Kidney glomerular epithelial cell (primary cell): Measurements from ENCODE around the gene CD151.

Source experiments
- DNase-seq: peaks from one replicate; lab custom pipeline; 2025; lab: John Stamatoyannopoulos, UW

The CD151 gene

DNA sequence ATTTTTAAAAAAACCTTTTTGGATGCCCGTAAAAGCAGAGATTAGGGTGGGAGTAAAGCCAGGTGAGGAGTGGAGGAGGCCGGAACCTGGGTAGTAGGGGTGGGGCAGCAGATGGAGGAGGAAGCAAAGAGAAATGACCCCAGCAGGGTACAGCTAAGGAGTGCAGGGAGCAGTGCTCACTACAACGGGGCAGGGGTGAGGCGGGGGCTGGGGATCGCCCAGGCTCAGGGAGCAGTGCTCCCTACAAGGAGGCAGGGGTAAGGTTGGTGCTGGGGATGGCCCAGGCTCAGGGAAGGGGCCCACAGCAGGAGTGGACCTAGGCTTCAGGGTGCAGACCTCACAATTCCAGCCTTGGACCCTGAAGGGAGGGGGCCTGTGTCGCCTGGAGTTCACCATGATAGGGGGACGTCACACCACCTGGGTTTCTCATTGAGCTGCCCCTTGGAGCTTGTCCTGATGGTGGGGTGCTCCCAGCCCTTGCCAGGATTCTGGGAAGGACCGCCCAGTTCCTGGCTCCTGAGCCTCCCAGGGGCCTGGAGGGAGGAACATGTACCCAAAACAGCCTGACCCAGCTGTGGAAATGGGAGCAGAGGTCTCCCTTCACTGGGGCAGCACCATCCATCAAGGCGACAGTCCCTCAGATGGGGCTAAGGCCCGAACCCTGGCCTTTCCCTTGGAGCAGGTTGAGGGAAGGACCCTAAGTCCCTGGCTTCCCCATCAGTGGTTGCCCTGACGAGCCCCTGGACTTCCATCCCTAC, 16.9 kb upstream of the CD151 start:
- no peak for DNase-seq

DNA sequence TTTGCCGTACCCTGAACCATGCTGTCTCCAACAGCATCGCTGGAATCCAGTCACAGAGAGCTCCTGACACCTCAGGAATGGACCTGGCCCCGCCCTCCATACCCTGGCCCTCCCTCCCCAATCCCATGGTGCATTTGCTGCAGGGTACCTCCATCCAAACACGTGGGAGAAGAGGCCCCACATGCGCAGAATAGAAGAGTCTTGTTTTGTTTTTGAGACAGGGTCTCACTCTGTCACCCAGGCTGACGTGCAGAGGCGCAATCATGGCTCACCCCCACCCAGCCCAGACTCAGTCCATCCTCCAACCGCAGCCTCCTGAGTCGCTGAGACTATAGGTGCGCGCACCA, 16.3 kb upstream of the CD151 start:
- no peak for DNase-seq

DNA sequence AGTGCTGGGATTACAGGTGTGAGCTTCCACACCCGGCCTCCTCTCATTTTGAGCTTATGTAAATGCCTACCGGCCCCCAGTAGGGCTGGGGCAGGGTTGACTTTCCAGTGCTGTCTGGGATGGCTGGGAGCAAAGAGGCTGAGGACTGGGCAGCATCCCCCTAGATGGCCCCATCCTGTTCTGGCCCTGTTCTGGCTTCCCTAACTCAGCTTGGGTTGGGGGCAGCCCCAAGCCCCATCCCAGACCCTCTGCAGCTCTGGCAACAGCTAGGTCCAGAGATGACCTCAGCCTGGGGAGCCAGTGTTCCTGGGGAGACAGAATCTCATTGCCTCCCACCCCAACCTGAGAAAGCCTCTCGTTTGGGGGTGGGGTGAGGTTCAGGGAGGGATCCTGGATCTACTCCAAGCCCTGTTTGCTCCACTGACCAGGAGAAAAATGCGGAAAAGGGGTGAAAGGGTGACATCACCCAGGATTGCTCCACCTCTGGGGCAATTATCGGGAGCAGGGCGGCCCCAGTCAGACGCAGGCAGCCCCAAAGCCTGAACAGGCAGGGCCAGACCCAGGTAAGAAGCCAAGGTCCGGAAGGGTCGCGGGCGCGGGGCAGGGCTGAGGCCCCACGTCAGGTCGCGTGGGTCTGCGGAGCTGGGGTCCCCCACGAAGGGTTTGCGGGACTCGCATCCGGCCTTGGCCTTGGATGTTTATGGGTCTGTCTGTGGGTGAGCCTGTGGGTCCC, 14.2 kb upstream of the CD151 start, which contains the start of gene PNPLA2:
Gene PNPLA2, plus strand, starts transcription at position 519 of the 733 bp plus-strand sequence. CDS start 805 bp downstream, outside the sequence.
- peak; percentile 85 for DNase-seq

DNA sequence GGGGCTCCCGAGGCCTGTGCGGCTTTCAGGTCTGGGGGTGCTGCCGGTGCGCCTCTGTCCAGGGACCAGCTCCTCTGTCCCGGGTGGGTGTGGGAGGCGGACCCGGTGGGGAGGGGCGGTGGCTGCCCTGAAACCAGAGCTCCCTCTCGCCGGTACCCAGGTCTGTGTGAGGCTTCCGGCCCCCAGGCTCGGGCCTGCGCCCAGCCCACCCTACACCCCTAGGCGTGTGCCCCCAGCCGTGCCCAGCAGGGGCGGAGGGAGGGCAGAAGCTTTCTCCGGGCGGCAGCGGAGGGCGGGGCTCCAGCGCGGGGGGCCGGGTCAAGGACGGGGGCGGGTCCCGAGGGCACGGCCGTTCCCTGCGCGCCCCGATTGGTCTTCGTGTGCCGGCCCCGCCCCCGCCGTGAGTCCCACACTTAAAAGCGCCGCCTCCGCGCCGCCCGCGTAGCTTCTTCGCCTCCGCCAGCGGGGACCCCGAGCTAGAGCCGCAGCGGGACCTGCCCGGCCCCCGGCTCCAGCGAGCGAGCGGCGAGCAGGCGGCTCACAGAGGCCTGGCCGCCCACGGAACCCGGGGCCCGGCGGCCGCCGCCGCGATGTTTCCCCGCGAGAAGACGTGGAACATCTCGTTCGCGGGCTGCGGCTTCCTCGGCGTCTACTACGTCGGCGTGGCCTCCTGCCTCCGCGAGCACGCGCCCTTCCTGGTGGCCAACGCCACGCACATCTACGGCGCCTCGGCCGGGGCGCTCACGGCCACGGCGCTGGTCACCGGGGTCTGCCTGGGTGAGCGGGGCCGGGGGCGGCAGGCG, 13.4 kb upstream of the CD151 start:
- peak; percentile 66 for DNase-seq

DNA sequence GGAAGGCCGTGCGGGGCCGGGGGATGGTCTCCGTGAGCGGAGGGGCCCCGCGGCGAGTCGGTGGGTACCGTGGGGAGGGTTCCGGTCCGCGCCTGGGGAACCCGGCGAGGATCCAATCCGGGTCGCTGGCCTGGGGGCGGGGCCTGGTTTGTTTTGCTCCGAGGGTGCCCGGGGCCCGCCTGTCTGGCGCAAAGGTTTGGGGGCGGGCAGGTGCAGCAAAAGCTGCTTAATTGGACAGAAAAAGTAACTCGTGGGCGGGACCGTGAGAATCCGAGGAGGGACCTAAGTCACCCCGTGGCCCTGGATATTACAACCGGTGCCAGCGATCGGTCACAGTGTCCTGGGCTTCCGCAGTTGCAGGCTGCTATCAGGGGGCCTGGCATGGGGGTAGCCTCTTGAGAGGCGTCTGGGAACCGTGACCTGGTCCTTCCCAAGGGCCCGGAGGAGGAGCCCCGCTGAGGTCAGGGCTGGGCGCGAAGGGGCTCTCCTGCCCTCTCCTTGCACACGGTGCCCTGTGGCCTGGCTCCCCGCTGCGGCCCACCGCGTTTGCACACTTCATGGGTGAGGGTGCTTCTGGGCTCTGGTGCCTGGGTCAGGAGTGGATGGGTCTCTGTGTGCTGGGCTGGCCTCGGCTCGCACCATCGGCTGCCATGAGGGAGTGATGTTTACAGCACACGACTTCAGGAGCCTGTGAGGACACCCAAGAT, 12.7 kb upstream of the CD151 start:
- no peak for DNase-seq

DNA sequence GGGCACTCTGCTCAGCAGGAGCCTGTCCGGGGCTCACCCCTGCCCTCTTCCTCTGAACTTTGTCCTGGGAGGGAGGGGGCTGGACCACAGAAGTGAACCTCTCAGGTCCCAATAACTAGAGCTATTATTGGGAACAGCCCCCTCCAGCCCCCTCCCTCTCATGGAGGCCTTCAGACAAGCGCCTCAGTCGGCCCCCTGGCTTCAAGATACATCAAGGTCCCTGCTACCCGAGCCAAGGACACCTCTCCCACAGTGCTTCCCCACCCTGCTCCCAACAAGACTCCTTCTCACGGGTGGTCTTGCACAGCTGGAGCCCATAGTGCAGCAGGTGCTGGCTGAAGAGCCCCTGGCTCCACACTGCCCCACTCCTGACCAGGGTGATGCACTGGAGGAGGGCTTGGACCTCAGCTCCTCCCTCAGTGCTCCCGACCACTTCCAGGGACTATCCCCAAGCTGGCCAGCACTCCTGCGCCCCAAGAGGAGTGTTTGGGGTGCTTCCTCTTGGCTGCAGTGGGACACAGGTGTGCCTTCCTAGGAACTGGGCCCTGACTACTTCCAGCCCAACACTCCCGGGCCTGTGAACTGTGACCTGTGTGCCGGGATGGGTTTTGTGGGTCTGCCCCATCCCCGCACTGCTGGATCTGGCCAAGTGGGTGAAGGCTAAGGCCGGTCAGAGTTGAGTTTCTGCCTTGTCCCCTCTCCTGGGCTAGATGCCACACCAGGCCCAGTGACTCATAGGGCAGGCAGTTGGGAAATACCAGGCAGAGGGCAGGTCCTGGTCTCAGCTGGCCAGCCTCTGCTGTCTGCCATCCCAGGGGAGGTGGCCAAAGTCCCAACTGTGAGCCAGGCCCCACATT, 11.9 kb upstream of the CD151 start:
- DNase-seq, result peak; percentile 47

DNA sequence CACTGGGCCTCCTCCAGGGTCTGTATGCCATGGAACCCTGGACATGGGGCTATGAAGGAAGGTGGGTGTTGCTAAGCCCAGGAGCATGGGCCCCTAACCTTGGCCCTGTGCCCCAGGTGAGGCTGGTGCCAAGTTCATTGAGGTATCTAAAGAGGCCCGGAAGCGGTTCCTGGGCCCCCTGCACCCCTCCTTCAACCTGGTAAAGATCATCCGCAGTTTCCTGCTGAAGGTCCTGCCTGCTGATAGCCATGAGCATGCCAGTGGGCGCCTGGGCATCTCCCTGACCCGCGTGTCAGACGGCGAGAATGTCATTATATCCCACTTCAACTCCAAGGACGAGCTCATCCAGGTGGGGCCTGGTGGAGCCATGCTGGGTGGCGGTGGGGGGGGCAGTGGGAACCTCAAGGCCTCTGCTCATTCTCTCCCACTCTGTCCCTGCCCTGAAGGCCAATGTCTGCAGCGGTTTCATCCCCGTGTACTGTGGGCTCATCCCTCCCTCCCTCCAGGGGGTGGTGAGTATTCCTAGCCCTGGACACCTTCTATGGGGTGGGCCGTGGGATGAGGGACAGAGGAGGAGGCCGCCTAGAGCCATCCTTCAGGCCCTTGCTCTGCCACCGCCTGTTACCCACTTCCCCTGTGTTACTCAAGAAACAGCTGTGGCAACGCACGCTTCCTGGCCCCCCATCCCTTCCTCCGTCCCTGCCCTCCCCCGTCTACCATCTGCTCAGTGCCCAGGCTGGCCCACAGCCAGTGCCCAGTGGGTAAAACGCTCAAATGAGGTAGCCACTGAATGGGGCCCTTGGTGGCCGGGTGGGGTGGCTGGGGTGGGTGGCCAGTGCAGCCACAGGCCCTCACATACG, 11.0 kb upstream of the CD151 start:
- DNase-seq, result no peak

DNA sequence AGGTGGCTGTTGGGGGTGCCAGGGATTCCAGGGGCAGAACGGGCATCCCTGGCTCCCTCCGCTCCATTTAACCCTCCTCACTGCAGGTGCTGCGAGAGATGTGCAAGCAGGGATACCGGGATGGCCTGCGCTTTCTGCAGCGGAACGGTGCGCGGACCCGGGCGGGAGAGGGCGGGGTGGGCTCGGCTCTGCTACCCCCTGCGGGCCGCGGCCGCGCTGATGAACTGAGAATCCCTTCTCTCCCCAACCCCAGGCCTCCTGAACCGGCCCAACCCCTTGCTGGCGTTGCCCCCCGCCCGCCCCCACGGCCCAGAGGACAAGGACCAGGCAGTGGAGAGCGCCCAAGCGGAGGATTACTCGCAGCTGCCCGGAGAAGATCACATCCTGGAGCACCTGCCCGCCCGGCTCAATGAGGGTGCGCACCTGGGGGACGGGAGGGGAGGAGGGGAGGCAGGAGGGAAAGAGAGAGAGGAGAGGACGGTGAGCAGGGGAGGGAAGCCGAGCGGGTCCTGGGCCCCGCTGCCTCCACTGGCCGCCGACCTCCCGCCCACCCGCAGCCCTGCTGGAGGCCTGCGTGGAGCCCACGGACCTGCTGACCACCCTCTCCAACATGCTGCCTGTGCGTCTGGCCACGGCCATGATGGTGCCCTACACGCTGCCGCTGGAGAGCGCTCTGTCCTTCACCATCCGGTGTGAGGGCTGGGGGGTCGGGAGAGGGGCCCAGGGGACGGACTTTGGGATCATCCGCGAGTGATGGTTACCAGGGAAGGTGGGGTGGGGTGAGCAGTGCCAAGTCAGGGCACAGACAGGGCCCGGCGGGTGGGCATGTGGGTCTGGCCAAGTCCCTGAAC, 9.1 kb upstream of the CD151 start:
- DNase-seq, result no peak

DNA sequence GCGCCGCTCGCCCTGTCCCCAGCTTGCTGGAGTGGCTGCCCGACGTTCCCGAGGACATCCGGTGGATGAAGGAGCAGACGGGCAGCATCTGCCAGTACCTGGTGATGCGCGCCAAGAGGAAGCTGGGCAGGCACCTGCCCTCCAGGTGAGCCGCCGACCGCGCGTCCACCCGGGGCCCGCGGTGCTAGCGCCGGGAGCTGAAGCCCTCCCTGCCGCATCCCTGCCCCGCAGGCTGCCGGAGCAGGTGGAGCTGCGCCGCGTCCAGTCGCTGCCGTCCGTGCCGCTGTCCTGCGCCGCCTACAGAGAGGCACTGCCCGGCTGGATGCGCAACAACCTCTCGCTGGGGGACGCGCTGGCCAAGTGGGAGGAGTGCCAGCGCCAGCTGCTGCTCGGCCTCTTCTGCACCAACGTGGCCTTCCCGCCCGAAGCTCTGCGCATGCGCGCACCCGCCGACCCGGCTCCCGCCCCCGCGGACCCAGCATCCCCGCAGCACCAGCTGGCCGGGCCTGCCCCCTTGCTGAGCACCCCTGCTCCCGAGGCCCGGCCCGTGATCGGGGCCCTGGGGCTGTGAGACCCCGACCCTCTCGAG, 8.4 kb upstream of the CD151 start:
- no peak for DNase-seq

DNA sequence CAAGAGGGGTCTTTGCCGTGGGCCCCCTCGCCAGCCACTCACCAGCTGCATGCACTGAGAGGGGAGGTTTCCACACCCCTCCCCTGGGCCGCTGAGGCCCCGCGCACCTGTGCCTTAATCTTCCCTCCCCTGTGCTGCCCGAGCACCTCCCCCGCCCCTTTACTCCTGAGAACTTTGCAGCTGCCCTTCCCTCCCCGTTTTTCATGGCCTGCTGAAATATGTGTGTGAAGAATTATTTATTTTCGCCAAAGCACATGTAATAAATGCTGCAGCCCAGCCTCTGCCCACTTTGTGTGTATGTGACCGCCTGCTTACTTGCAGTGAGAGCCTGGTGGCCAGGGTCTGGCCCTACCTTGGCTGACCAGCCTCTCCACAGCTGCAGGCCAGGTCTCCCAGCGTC, 7.8 kb upstream of the CD151 start:
- no peak for DNase-seq

DNA sequence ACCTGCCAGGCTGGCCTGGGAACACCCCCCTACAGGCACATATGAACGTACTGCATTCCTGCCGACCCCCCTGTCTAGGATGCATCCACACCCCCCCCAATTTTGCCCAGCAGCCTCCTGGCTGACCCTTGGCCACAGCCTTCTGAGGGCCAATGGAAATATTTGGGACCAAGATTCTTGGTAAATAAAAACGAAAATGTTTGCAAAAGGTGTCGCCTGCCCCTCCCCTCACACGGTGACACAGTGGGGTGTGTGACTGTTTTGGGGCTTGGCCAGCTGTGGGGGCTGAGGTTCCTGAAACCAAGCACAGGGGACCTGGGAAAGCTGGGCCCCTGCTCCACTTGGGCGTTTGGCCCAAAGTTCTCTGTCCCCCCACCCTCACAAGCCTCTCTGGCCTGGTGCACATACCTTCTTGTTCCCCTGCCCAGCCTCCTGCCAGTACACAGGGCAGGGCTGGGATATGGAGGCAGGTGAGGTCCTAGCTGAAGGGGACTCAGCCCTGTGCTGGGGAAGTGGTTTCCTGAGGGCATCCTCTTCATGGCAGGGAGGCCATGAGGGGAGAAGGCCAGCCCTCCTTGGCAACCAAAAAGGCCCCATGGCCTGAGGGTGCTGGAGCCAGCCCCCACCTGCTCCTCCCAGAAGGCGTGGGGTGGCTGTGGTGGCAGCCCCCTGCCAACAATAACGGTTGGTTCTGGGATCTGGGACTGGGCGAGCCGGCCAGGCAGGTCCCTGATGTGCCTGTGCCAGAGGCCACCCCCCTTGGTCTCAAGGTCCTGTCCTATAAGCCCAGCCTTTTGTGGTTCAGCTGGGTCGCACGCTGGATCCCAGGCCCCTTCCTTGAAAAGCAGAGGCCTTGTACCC, 7.2 kb upstream of the CD151 start:
- no peak for DNase-seq

DNA sequence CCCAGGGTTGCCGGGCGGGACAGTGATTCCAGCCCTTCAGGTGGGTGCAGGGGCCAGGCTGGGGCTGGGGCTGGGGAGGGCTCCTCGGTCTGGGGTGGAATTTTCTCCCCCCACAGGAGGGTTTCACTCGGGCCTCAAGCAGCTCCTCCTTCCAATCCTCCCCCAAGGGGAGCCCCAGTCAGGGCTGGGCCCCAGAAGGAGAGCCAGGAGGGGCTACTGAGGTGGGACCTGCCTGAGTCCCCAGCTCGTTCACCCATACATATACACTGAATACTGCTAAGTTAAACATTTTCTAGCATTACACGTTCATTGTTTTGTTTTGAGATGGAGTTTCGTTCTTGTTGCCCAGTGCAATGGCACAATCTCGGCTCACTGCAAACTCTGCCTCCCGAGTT, 6.5 kb upstream of the CD151 start:
- no peak for DNase-seq

DNA sequence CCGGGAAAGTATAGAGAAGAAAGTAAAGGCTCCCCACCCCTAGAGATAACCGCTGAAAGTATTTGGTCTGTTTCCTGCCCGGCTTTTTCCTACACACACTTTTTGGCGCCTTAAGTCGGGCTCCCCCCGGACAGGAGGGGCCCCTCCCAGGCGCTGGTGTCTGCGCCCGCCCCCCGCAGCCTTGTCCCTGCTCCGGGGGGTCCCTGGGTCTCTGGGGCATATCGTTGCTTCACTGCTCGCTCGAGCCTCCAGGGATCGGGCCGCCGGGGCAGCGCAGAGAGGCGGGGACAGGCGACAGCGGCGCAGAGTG, 6.0 kb upstream of the CD151 start:
- no peak for DNase-seq

DNA sequence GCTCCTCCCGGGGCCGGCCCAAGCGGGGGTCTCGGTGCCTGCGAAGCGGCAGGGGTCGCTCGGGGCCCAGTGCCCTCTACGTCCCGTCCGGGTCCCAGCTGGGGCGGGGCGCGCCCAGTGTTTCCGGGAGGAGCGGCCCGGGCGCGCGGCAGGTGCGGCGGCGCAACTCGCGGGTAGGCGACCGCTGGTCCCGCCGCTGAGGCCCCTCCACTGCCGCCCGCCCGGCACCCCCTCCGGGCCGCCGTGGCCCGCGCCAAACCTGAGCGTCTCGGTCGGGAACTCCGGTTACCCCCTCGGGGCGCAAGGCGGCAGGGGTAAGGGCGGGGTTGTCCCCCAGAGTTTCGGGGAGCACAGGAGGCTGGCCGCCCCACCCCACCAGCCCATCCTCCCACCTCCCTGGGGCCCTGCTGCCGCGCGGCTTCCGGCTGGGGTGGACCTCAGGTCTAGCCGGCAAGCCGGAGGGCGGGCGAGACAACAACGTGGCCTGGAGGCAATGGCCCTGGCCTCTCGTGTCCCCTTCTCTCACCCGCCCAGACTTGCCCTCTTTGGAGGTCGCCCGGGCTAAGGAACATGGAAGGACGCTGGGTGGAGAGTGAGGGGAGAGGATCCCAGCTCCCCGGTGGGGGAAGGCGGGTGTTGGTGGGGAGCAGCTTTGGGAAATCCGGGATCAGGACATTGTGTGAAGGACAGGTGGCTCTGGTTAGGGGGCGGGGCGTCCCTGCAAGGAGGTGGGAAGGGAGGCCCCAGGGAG, 5.4 kb upstream of the CD151 start:
- no peak for DNase-seq

DNA sequence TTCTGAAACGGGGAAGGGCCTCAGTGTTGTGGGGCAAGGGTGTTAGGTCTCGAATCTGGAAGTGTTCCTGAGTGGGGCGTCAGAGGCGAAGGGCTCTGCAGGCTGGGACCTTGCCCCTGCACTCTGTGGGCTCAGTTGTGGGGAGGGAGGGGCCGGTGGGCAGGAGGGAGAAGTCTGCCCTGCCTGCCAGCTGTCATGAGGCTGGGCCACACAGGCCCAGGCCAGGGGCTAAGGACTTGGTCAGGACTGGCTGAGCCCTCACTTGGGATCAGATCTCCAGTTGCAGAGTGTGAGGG, 4.9 kb upstream of the CD151 start, which contains the start of gene CRACR2B:
Gene CRACR2B, plus strand, starts transcription at position 23 of the 296 bp plus-strand sequence. CDS start 689 bp downstream, outside the sequence.
- no peak for DNase-seq

DNA sequence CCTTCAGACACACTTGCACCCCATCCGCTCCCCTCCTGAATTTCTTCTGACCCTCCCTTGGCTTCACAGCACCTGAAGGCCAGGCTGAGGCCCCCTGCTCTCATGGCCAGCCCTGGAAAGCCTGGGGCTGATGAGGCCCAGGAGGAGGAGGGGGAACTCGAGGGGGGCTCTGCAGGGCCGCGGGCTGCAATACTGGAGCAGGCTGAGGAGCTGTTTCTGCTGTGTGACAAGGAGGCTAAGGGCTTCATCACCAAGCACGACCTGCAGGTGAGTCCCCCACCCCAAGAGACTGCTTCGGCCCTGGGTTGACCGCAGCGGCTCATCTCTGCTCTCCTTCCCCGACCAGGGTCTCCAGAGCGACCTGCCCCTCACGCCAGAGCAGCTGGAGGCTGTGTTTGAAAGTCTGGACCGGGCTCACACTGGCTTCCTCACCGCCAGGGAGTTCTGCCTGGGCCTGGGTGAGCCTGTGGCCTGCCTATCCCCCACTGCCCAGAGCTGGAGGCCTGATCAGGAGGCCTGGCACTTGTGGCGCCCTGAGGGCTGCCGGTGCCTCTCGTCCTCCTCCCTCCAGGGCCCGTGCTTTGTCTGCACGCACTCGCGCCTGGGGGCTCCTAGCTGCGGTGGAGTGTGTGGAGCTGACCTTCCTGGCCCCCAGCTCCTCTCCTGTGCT, 4.1 kb upstream of the CD151 start:
- no peak for DNase-seq
